Keratinocyte (primary cell): Measurements from ENCODE around the gene ACTN1.

Experiments used
- CTCF ChIP-seq, 3 experiments: IDR thresholded peaks in 1 of 3; conservative IDR thresholded peaks in 1 of 3; optimal IDR thresholded peaks in 1 of 3; 2 replicates in 2 of 3; 3 replicates in 1 of 3; pipeline versions ENCODE3 to v1.5.1; 2011; ENCODE audit warnings: low read length in 3 of 3, mild to moderate bottlenecking in 3 of 3, moderate library complexity in 2 of 3, control low read depth in 1 of 3, inconsistent platforms in 1 of 3; ENCODE audit not compliant: insufficient read depth in 2 of 3; ENCODE audit errors: extremely low read depth in 1 of 3
- EZH2 ChIP-seq: IDR thresholded peaks from one replicate; pipeline ENCODE4 v1.6.1; 2012; ENCODE audit warnings: inconsistent platforms, mild to moderate bottlenecking, low read length, moderate library complexity

GRCh38 chr14:68961361-68961760, 17.7 kb downstream of the ACTN1 start:
- no peak for TF ChIP-seq CTCF (optimal IDR thresholded peaks at IDR 0.05 in 1 of 3, IDR thresholded peaks at IDR 0.05 in 1 of 3, conservative IDR thresholded peaks at IDR 0.05 in 1 of 3; ENCODE audit: extremely low read depth in 1 of 3, insufficient read depth in 2 of 3, low read length in 3 of 3)
- TF ChIP-seq EZH2 = no peak
